Activated T-cell treated with anti-CD3 and anti-CD28 coated beads, Interleukin-2, amount 50 U/mL, for 4 hours (primary cell): Measurements from ENCODE around the gene SLC7A14. TPM values are rescaled to one million over a fixed set of nuclear protein-coding genes. Genes with fewer than 3 reads are reported as not detected.

Experiments
- ATAC-seq, 2 donors: fragments of 200-7000 bp; cut with Tn5 transposase; one replicate each; pipeline ENCODE4 v1.10.0; 2021
- DNase-seq: peaks from one replicate; pipeline ENCODE4 v3.0.0-alpha.2; 2020
- H3K27me3 Mint-ChIP-seq: one replicate; pipeline ENCODE4 v1.8.0; 2021; ENCODE audit warnings: low read depth, mixed read lengths
- H3K36me3 Mint-ChIP-seq: one replicate; pipeline ENCODE4 v1.8.0; 2022; ENCODE audit warnings: mixed read lengths; ENCODE audit not compliant: insufficient read depth
- H3K4me1 Mint-ChIP-seq: one replicate; pipeline ENCODE4 v1.8.0; 2021; ENCODE audit warnings: low read depth, mixed read lengths
- H3K4me3 Mint-ChIP-seq: one replicate; pipeline ENCODE4 v1.8.0; 2021; ENCODE audit warnings: mild to moderate bottlenecking, moderate library complexity, mixed read lengths
- H3K9me3 Mint-ChIP-seq: one replicate; pipeline ENCODE4 v1.8.0; 2021; ENCODE audit warnings: mixed read lengths
- total RNA-seq, 3 donors: library from RNA; stranded (reverse); gene quantifications; one replicate each; pipeline ENCODE4 v1.2.1, GENCODE V29; 2021

SLC7A14 gene
- total RNA-seq, 3 donors from 2014 or later: not detected

- Mint-ChIP-seq H3K36me3 (no peaks in the 10 kb centered on the region), H3K4me3 (no peak overlapping the region), H3K9me3 (no peaks in the 10 kb centered on the region), H3K27me3 (peaks cover 18% of the 10 kb centered on the region), H3K4me1 (no peaks in the 10 kb centered on the region)
- ATAC-seq: no peak
- no peak for DNase-seq
These were observed 147.0 kb downstream of the SLC7A14 start for GRCh38 chr3:170438836-170439235.

GRCh38 chr3:170437696-170438407, 148.0 kb downstream of the SLC7A14 start:
- DNase-seq (no peak), ATAC-seq (no peak)
- Mint-ChIP-seq H3K9me3 (no peaks in the 10 kb centered on the region), H3K36me3 (no peaks in the 10 kb centered on the region), H3K4me3 (no peak overlapping the region), H3K27me3 (peaks cover 18% of the 10 kb centered on the region), H3K4me1 (no peaks in the 10 kb centered on the region)

- no peaks in the 10 kb centered on the region for H3K36me3 Mint-ChIP-seq
- H3K4me3 Mint-ChIP-seq: no peak overlapping the region
- ATAC-seq: no peak
- H3K9me3 Mint-ChIP-seq: no peaks in the 10 kb centered on the region
- peaks cover 13% of the 10 kb centered on the region for H3K27me3 Mint-ChIP-seq
- no peak for DNase-seq
- no peaks in the 10 kb centered on the region for H3K4me1 Mint-ChIP-seq
These were observed 148.7 kb downstream of the SLC7A14 start for GRCh38 chr3:170437176-170437575.

- DNase-seq (no peak), ATAC-seq (no peak)
- Mint-ChIP-seq H3K36me3 (no peaks in the 10 kb centered on the region), H3K9me3 (no peaks in the 10 kb centered on the region), H3K4me1 (no peaks in the 10 kb centered on the region), H3K4me3 (no peak overlapping the region), H3K27me3 (peaks cover 12% of the 10 kb centered on the region)
These were observed 149.2 kb downstream of the SLC7A14 start for GRCh38 chr3:170436697-170437096.

- Mint-ChIP-seq H3K4me3 (no peak overlapping the region), H3K36me3 (no peaks in the 10 kb centered on the region), H3K9me3 (no peaks in the 10 kb centered on the region), H3K4me1 (peaks cover 17% of the 10 kb centered on the region), H3K27me3 (no peaks in the 10 kb centered on the region)
- DNase-seq (no peak), ATAC-seq (no peak)
These were observed 153.5 kb downstream of the SLC7A14 start for GRCh38 chr3:170432416-170432815.

GRCh38 chr3:170431054-170431453, 154.8 kb downstream of the SLC7A14 start:
- no peaks in the 10 kb centered on the region for H3K9me3 Mint-ChIP-seq
- H3K4me1 Mint-ChIP-seq: peaks cover 17% of the 10 kb centered on the region
- no peak overlapping the region for H3K4me3 Mint-ChIP-seq
- H3K36me3 Mint-ChIP-seq: no peaks in the 10 kb centered on the region
- H3K27me3 Mint-ChIP-seq: no peaks in the 10 kb centered on the region
- DNase-seq (no peak), ATAC-seq (no peak)

- Mint-ChIP-seq H3K36me3 (no peaks in the 10 kb centered on the region), H3K4me1 (peaks cover 17% of the 10 kb centered on the region), H3K9me3 (no peaks in the 10 kb centered on the region), H3K4me3 (no peak overlapping the region), H3K27me3 (no peaks in the 10 kb centered on the region)
- ATAC-seq (peak; percentile 30 to 38), DNase-seq (no peak)
These were observed 156.8 kb downstream of the SLC7A14 start for GRCh38 chr3:170429050-170429449.

- Mint-ChIP-seq H3K9me3 (no peaks in the 10 kb centered on the region), H3K4me3 (no peak overlapping the region), H3K27me3 (no peaks in the 10 kb centered on the region), H3K4me1 (peaks cover 17% of the 10 kb centered on the region), H3K36me3 (no peaks in the 10 kb centered on the region)
- DNase-seq: no peak
- no peak for ATAC-seq
These were observed 157.8 kb downstream of the SLC7A14 start for GRCh38 chr3:170428095-170428494.

GRCh38 chr3:170426240-170426797, 159.6 kb downstream of the SLC7A14 start:
- Mint-ChIP-seq H3K27me3 (peaks cover 8% of the 10 kb centered on the region), H3K9me3 (no peaks in the 10 kb centered on the region), H3K4me1 (peaks cover 17% of the 10 kb centered on the region), H3K36me3 (no peaks in the 10 kb centered on the region), H3K4me3 (no peak overlapping the region)
- no peak for ATAC-seq
- DNase-seq: no peak

- H3K4me3 Mint-ChIP-seq: no peak overlapping the region
- H3K9me3 Mint-ChIP-seq: no peaks in the 10 kb centered on the region
- peaks cover 17% of the 10 kb centered on the region for H3K4me1 Mint-ChIP-seq
- ATAC-seq: no peak
- DNase-seq: no peak
- no peaks in the 10 kb centered on the region for H3K36me3 Mint-ChIP-seq
- peaks cover 13% of the 10 kb centered on the region for H3K27me3 Mint-ChIP-seq
These were observed 160.2 kb downstream of the SLC7A14 start for GRCh38 chr3:170425491-170426239.

- H3K27me3 Mint-ChIP-seq: peaks cover 19% of the 10 kb centered on the region
- no peak for ATAC-seq
- no peaks in the 10 kb centered on the region for H3K9me3 Mint-ChIP-seq
- H3K4me3 Mint-ChIP-seq: no peak overlapping the region
- no peak for DNase-seq
- H3K36me3 Mint-ChIP-seq: no peaks in the 10 kb centered on the region
- peaks cover 23% of the 10 kb centered on the region for H3K4me1 Mint-ChIP-seq
These were observed 161.0 kb downstream of the SLC7A14 start for GRCh38 chr3:170424879-170425278.

GRCh38 chr3:170423001-170423615, 162.8 kb downstream of the SLC7A14 start:
- peaks cover 32% of the 10 kb centered on the region for H3K27me3 Mint-ChIP-seq
- no peaks in the 10 kb centered on the region for H3K36me3 Mint-ChIP-seq
- H3K4me3 Mint-ChIP-seq: no peak overlapping the region
- H3K9me3 Mint-ChIP-seq: no peaks in the 10 kb centered on the region
- ATAC-seq (no peak), DNase-seq (no peak)
- peaks cover 17% of the 10 kb centered on the region for H3K4me1 Mint-ChIP-seq

- Mint-ChIP-seq H3K27me3 (peaks cover 43% of the 10 kb centered on the region), H3K9me3 (no peaks in the 10 kb centered on the region), H3K4me1 (peaks cover 19% of the 10 kb centered on the region), H3K36me3 (no peaks in the 10 kb centered on the region), H3K4me3 (no peak overlapping the region)
- no peak for DNase-seq
- ATAC-seq: no peak
These were observed 164.1 kb downstream of the SLC7A14 start for GRCh38 chr3:170421758-170422157.

GRCh38 chr3:170421111-170421641, 164.7 kb downstream of the SLC7A14 start:
- Mint-ChIP-seq H3K9me3 (no peaks in the 10 kb centered on the region), H3K4me3 (no peak overlapping the region), H3K27me3 (peaks cover 43% of the 10 kb centered on the region), H3K4me1 (peaks cover 19% of the 10 kb centered on the region), H3K36me3 (no peaks in the 10 kb centered on the region)
- ATAC-seq (no peak), DNase-seq (no peak)
